Fibroblast of lung (primary cell): ENCODE data around the gene HCCS.

ENCODE experiments used
- CTCF ChIP-seq, 2 donors: IDR thresholded peaks in 1 of 2; conservative IDR thresholded peaks in 1 of 2; 1 replicate in 1 of 2; 2 replicates in 1 of 2; pipeline ENCODE4 v1.5.1; 2011 to 2012; ENCODE audit warnings: low read length in 2 of 2, control low read depth in 1 of 2, inconsistent platforms in 1 of 2, low read depth in 1 of 2, mild to moderate bottlenecking in 1 of 2
- EZH2 ChIP-seq: IDR thresholded peaks from 2 replicates; pipeline ENCODE4 v1.5.1; 2012; ENCODE audit warnings: low read length, control low read depth, mild to moderate bottlenecking; ENCODE audit errors: missing control alignments

GRCh38 chrX:11085305-11085704 is 25.8 kb upstream of the HCCS start:
- TF ChIP-seq CTCF (conservative IDR thresholded peaks at IDR 0.05 in 1 of 2, IDR thresholded peaks at IDR 0.05 in 1 of 2; ENCODE audit: low read depth in 1 of 2, low read length in 2 of 2) (no peak), EZH2 (no peak)
